ENCODE results near the gene FANCC. TPM values are rescaled to one million over a fixed set of nuclear protein-coding genes. Genes with fewer than 3 reads are reported as not detected.

Gene FANCC
- total and polyA plus RNA-seq, 2 of the 8 experiments (the other 6 are each of a cell fraction or from before 2014, with no cell fraction given), result 7.8 to 15.2 TPM

- H2BK5ac ChIP-seq (ENCODE audit: low read depth, low read length), result no peak overlapping the region
- no peaks in the 10 kb centered on the region for H3K36me3 ChIP-seq (ENCODE audit: control insufficient read depth in 2 of 4, insufficient read depth in 4 of 4, low read length in 3 of 4)
- ChIA-PET CTCF (ENCODE audit: partially characterized antibody) (interaction anchor here (1.7 kb wide), 2 partner anchors 37 to 47 kb away, joined by 4 to 7 read pairs; no protein-coding TSS in a partner anchor), POLR2A (ENCODE audit: partially characterized antibody) (no interaction called here)
- H3K4ac ChIP-seq (replicated peaks; ENCODE audit: insufficient read length, low read depth, low read length), result no peak overlapping the region
- no peaks in the 10 kb centered on the region for H3K79me1 ChIP-seq (ENCODE audit: low read depth, low read length)
- no peaks in the 10 kb centered on the region for H4K20me1 ChIP-seq (replicated peaks in 1 of 2; ENCODE audit: control insufficient read depth in 1 of 2, insufficient read depth in 2 of 2, low read length in 2 of 2)
- H3K4me3 ChIP-seq (ENCODE audit: extremely low read depth in 1 of 4, insufficient read depth in 2 of 4, low read depth in 3 of 4, low read length in 4 of 4), result no peak overlapping the region
- H3K79me2 ChIP-seq (ENCODE audit: control insufficient read depth in 1 of 2, insufficient read depth in 2 of 2, low read length in 2 of 2), result no peaks in the 10 kb centered on the region
- DNase-seq (ENCODE audit: low read depth in 1 of 2, low spot score in 2 of 2) (no peak), FAIRE-seq (no peak)
- H3K9ac ChIP-seq (replicated peaks in 1 of 4; ENCODE audit: extremely low read depth in 1 of 4, low read depth in 3 of 4, low read length in 3 of 4), result no peak overlapping the region
- H4K8ac ChIP-seq (ENCODE audit: extremely low read depth, insufficient read depth, low read length), result no peak overlapping the region
- H2BK15ac ChIP-seq (ENCODE audit: low read length), result no peak overlapping the region
- H3K4me2 ChIP-seq (ENCODE audit: insufficient read depth in 1 of 2, low read depth in 2 of 2, low read length in 2 of 2), result no peak overlapping the region
- no peak overlapping the region for H3K27ac ChIP-seq (ENCODE audit: low read depth, low read length)
- H3K23me2 ChIP-seq (ENCODE audit: low read depth, low read length), result no peaks in the 10 kb centered on the region
- no peak overlapping the region for H2AFZ ChIP-seq (ENCODE audit: low read length)
- no peak overlapping the region for H3K18ac ChIP-seq (ENCODE audit: extremely low read depth, low read length)
- H3K23ac ChIP-seq (ENCODE audit: insufficient read length), result no peak overlapping the region
- H3K4me1 ChIP-seq (replicated peaks in 1 of 4; ENCODE audit: control insufficient read depth in 3 of 4, insufficient read depth in 4 of 4, low read length in 3 of 4), result peaks cover 0 to 2% (median under 1%) of the 10 kb centered on the region in 4 experiments; a peak in 3 of 7 replicates
- H4K91ac ChIP-seq (replicated peaks; ENCODE audit: insufficient read length, low read length), result no peak overlapping the region
- WGBS, 2 experiments (ENCODE audit: extremely low coverage in 1 of 2, insufficient coverage in 1 of 2, insufficient read length in 1 of 2, insufficient replicate concordance in 2 of 2, low coverage in 1 of 2, low lambda C conversion rate in 2 of 2, missing lambda C conversion rate in 1 of 2), result 92% methylated on average over 6 of the region's 6 CpGs; no CpG with 5 or more reads in 1 of the 2 experiments
- TF ChIP-seq, protein P1, sequence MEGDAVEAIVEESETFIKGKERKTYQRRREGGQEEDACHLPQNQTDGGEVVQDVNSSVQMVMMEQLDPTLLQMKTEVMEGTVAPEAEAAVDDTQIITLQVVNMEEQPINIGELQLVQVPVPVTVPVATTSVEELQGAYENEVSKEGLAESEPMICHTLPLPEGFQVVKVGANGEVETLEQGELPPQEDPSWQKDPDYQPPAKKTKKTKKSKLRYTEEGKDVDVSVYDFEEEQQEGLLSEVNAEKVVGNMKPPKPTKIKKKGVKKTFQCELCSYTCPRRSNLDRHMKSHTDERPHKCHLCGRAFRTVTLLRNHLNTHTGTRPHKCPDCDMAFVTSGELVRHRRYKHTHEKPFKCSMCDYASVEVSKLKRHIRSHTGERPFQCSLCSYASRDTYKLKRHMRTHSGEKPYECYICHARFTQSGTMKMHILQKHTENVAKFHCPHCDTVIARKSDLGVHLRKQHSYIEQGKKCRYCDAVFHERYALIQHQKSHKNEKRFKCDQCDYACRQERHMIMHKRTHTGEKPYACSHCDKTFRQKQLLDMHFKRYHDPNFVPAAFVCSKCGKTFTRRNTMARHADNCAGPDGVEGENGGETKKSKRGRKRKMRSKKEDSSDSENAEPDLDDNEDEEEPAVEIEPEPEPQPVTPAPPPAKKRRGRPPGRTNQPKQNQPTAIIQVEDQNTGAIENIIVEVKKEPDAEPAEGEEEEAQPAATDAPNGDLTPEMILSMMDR (IDR thresholded peaks at IDR 0.05; ENCODE audit: control extremely low read depth in 1 of 3, insufficient read depth in 1 of 3, low read depth in 1 of 3, low read length in 3 of 3), result peak in 2 of 3 experiments; percentile 19 to 36; a peak in 2 of 4 replicates
- TF ChIP-seq RXRA (IDR thresholded peaks at IDR 0.05; ENCODE audit: insufficient read depth, low read depth, low read length), result no peak
- peak; percentile 6 to 25; a peak in 1 of 4 replicates for TF ChIP-seq RAD21 (IDR thresholded peaks at IDR 0.05 in 1 of 2, conservative IDR thresholded peaks at IDR 0.05 in 1 of 2; ENCODE audit: low read depth in 2 of 2, low read length in 2 of 2)
- H4K5ac ChIP-seq (ENCODE audit: insufficient read length, low read depth, low read length), result no peak overlapping the region
- H3K56ac ChIP-seq (replicated peaks; ENCODE audit: insufficient read length, low read depth, low read length), result no peak overlapping the region
- H3K27me3 ChIP-seq (replicated peaks in 1 of 4; ENCODE audit: control insufficient read depth in 3 of 4, extremely low read depth in 1 of 4, insufficient read depth in 3 of 4, low read length in 3 of 4), result no peaks in the 10 kb centered on the region
- H2BK120ac ChIP-seq (replicated peaks; ENCODE audit: low read depth, low read length), result no peak overlapping the region
- H2AK5ac ChIP-seq (ENCODE audit: low read depth, low read length), result no peak overlapping the region
- H2BK12ac ChIP-seq (ENCODE audit: low read depth, low read length), result no peak overlapping the region
- no peak overlapping the region for H2BK20ac ChIP-seq (ENCODE audit: low read length)
- no peaks in the 10 kb centered on the region for H3K9me3 ChIP-seq (ENCODE audit: insufficient read depth in 2 of 2, low read depth in 1 of 2, low read length in 1 of 2)
- H3K14ac ChIP-seq (ENCODE audit: insufficient read length), result no peak overlapping the region
Observed at GRCh38 chr9:95230046-95230445, 87.5 kb downstream of the FANCC start.
